Measurements from ENCODE around the gene CHD3.

CHD3 gene

DNA sequence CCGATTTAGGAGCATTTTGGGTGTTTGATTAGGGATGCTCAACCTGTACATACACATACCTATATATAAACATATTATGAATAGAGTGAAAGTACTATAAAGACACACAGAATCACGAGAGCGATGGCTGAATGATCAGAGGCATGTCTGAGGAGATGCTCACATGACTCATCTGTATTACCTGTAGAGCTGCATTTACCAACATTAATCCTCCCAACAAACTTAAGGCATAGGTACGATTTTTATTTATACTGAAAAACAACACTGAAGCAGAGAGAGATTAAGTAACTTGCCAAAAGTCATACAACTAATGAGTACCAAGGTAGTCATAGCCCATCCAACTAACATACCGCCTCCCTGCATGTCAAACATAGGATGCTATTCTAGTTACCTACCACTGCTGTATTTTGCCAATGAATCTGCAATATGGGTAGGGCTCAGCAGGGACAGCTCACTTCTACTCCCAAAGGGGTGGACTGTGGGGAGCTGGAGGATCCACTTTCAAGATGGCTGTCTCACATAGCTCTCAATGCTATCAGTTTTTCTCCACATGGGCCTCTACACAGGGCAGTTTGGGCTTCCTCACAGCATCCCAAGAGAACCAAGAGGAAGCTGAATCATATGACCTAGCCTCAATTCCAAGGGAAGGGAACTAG is 23.5 kb upstream of the CHD3 start:
- DNase-seq (ENCODE audit: low spot score), result no peak

DNA sequence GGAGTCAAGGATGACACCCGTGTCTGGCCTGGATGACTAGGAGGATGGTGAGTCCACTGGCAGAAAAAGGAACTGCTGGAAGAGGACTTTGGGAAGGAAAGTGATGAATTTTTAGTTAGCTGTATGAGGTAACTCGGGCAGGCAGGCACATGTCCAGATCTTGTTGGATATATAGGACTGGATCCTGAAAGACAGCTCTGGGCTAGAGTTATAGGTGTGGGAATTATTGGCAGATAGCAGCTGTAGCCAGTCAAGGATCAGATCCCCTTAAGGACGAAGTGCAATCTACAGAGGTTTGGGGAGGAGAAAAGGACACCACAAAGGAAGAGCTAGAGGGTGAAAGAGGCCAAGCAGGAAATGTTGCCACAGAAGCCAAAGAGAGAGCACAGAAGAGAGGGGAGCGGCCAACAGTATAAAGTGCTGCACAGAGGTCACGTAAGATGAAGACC is 20.7 kb upstream of the CHD3 start:
- peak; percentile 21 for DNase-seq (ENCODE audit: low spot score)

DNA sequence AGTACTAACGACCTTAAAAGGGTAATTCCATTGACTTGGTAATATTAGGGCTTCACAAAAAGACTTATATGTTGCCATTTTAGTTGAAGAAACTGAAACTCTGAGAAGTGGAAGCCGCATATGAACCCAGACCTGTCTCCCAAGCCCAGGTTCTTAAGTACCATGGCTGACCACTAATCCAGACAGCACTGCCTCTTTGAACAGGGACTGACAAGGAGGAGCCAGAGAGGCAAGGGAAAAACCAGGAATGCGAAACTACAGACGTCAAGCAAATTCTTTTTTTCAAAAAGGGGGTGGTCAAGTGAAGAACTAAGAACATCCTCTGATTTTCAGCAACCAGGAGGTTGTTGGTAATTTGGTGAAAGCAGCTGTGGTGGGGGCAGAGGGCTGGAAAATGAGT is 15.5 kb upstream of the CHD3 start:
- DNase-seq (ENCODE audit: low spot score), result no peak

DNA sequence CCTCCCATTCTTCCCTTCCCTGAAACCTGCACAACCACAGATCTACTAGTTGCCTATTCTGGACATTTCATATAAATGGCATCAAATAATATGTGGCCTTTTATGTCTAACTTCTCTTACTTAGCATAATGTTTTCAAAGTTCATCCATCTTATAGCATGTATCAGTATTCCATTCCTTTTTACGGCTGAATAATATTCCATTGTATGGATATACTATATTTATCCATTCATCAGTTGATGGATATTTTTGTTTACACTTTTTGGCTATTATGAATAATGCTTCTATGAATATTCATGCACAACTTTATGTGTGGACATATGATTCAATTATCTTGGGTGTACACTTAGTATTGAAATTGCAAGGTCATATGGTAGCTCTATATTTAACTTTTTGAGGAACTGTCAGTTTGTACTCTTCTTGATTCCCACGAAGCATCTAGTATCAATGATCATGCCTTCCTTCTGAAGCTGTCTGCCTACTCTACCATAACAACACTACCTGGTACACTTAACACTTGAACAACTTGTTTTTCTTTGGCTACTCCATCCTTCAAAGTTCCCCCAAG is 12.7 kb upstream of the CHD3 start:
- DNase-seq (ENCODE audit: low spot score), result no peak

DNA sequence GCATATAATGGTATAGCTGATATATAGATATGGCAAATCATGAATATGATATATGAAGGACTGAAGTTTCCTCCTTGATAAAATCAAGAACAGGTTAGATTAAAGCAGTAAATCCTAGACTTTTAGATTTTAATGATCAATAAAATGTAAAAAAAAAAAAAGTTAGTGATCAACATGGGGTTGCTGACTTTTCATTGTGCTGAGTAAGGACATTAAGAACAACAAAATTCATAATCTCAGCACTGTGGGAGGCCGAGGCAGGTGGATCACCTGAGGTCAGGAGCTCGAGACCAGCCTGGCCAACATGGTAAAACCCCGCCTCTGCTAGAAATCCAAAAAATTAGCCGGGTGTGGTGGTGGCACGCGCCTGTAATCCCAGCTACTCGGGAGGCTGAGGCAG is 10.4 kb upstream of the CHD3 start:
- DNase-seq (ENCODE audit: low spot score), result no peak

DNA sequence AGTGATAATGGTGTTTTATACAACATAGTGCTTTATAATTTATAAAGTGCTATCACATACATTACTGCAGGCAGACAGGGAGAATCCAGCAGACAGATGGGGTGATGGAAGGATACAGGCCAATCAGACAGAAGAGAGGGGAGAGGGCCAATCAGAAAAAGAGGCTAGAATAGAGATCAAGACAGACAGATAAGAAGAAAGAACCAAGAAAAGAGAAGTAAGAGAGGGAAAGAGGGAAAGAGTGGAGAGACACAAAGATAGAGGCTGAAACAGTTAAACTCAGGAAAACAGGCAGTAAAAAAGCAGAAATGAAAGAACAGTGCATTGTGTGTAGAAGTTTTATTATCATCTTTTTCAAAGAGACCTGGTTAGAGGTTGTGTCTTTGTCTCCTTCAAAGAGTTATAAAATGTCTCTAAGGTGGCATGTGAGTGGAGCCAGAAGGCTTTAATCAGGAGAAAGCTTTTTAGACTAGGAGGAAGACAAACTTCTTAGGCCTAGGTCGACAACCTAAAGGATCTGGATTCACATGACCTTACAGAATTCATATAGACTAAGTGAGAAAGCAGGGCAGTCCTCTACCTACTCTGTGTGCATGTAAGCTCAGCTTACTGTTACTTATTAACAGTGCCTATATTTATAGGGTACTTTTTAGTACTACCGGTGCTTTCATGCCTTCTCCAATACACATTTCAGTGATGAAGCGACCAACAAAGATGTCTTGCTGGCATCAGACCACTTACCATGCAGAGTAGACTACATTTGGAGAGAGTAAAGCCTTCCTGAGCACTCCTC is 8.3 kb upstream of the CHD3 start:
- DNase-seq (ENCODE audit: low spot score), result no peak

DNA sequence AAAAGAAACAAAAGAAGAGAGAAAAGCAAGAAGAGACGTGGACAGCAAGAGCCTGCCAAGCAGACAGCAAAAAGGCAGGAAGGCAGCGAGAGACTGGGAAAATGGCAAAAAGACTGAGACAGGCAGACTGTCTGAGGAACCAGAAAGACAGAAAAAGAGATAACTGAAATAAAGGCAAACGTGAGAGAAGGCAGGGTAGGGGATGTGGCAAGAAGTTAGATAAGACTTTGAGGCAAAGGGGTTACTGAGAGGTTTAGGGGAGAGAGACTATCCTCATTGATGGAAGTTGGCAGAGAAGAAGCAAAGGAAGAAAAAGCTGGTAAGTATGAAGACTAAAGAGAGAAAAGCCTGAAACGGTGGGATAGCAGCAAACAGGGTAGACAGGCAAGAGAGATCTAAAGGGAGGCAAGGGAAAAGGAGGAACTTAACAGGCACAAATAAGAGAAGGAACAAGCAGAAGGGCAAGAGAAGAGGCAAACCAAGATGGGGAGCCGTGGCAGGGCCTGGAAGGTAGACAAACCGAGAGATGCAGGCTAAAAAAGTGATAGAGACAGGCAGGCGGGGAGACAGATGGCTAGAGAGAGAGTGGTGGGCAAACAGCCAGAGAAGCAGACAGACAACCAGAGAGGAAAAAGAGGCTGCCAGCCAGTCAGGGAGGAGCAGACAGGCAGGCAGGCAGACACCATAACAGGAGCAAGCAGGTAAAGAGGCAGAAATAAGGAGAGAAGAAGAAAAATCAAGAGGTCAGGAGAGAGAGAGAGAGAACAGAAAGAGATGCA is 7.1 kb upstream of the CHD3 start:
- no peak for DNase-seq (ENCODE audit: low spot score)

DNA sequence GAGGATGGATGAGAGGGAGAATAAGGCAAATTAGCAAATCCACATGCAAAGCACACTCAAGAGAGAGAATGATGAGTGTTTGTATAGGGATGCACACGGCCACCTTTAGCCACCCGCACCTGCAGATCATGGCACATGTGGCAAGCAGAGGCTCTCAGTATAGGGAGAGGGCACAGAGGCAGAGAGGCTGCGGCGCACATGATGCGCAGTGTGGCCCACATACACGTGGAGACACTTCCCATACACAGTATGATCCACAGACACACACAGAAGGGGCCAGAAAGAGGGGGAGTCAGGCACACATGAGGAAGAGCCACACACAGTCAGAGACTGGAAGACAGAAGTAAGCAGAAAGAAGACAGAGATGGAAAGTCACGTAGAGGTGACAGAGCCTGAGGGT is 6.5 kb upstream of the CHD3 start:
- no peak for DNase-seq (ENCODE audit: low spot score)

DNA sequence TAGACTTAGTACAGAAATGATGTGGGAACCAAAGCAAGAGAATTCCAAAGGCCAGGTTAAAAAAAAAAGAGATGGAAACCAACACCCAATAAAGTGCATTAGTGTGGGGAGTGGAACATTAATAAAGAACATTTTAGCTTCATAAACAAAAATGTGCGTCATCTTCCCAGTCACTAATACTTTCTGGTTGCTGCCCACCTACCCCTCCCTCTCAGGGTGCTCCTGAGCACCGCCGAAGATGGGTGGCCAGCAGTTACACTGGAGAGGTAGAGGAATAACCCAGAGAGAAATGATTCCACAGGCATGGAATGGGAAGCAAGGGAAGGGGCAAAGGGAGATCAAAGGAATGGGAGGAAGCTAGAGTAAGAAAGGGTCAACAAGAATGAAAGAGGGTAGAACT is 6.0 kb upstream of the CHD3 start:
- DNase-seq (ENCODE audit: low spot score), result no peak

DNA sequence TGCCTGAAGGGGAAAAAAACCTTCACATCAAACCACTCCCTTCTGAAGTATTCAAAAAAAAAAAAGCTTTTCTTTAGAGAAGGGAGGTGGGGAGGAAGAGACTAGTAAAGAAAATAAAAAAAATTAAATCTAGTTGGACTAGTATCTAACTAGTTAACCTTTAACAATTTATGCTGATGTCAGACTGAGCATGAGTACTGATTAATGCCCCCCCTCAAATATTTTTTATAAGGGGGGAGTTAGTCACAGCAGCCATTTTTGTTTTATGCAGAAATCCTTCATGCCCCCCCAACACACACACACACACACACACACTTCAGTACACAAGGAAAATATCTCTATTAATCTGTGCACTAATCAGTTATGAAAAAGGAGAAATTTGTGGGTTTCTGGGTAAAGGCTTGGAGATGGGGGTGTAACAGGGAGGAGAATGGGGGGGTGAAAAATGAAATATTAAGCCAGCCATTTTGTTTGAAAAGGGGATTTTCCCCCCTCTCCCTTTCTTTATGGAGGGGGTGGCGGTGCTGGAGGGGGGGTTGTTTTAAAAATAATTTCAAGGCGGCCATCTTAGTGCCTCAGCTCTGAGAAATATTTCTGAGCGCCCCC is 4.7 kb upstream of the CHD3 start:
- DNase-seq (ENCODE audit: low spot score), result peak; percentile 50

DNA sequence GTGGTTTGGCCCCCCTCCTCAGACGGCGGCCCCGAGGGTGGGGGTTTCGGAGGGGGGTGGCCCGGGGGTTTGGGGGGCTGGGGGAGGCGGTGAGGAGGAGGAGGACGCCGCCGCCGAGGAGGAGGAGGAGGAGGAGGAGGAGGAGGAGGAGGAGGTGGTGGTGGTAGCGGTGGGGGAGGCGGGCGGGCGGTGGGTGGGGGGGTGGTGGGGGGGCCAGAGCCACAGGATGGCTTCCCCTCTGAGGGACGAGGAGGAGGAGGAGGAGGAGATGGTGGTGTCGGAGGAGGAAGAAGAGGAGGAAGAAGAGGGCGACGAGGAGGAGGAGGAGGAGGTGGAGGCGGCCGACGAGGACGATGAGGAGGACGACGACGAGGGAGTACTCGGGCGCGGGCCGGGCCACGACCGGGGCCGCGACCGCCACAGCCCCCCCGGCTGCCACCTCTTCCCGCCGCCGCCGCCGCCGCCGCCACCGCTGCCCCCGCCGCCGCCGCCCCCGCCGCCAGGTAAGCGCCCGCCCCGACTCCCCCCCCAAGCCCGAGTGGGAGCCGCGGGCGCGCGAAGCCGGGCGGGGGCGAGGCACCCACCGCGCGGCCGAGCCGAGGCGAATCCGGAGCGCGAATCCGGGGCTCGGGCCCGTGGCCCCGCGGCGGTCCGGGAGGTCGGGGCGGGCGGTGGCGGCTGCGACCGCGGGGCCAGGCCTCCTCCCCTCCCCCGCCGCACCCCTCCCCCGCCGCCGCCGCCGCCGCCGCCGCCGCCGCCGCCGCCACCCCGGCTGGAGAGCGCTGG is 3.8 kb upstream of the CHD3 start:
- peak; percentile 16 for DNase-seq (ENCODE audit: low spot score)

DNA sequence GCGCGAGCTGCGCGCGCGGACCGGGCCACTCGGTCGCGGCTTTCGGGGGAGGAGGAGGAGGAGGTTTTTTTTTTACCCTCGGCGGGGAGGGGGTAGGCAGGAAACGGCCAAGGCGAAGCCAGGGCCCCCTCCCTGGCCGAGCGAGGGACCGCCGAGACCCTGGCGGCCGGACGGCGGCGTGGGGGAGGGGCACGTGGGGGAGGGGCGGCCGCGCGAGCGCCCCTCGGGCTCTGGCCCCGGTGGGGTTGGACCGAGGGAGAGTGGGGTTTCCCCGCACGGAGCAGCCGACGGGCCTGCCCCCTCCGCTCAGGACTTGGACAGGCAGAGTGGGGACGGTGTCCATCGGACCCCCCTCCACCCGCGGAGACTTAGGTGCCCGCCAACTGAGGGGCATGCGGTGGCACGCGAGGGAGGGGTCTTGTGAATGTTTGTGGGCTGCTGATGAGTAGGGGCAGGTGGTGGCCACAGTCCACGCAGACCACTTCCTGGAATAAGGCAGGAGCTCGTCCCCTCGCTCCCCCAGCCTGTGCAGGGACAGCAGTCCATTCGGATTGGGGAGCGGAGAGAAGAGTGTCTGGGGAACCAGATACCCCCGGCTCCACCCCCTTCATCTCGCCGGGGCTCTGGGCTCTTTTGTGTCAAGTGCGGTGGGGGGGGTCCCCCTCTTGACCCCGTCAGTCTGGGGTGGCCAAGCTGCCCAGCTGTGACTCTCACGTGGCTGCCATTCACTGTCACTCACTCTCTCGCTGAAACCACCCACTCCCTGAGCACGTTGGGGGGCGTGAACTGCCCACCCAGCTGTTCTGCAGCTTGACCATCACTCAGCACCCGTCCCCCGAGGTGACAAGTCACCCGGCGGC is 3.0 kb upstream of the CHD3 start:
- DNase-seq (ENCODE audit: low spot score), result peak; percentile 24

DNA sequence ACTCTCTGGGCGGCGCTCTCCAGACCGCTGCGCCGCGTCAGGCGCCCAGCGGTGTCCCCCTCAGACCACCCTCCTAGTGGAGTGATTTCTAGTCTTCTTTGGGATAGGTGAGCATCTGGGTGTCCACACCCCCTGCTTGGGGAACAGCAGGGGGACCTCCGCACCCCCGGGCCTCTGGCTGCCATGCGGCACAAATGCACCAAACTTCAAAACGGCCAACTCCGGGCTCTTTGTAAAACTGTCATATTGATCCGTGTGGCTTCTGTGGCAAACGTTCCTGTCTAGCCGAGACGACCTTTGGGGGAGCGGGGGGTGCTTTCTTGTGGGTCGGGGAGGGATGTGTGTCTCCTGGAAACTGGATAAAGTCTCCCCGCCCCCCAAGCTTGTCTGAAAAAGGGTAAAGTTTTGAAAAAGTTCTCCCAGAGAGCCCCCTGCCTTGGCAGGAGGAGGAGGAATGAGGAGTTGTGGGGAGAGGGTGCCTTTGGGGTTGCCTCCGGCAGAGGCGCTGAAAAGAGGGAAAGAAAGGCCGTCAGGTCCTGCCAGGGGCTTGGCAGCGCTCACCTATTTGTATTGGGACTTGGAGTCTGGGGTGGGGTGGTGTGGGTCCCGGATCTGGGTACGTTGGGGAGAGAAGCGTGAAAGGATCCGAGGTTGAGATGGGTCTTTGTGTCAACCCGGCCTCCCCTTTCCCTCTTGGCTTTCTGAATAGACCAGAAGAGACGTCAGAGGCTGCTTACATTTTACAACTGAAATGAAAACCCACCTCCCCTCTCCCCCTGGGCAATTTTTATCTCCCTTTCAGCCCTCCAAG is 2.2 kb upstream of the CHD3 start:
- peak; percentile 52 for DNase-seq (ENCODE audit: low spot score)

DNA sequence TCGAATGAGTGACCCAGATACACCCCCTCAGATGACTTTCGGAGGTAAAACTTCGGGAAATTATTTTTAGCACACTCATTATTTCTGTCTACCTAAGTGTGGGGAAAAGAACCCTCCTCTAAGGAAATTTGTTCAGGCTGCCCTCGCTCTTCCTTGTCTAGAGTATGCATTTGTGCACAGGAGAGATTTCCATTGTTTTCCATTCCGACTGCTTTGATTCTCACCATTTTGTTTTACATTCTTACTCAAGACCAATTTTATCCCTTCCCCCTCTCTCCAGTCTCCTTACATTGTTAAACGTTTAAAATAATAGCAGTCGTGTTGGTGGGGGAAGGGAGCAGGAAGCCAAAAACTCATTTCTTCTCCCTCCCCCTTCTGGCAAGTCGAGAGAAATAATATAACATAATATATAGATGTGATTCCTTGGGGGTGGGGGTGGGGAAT is 1.5 kb upstream of the CHD3 start:
- DNase-seq (ENCODE audit: low spot score), result no peak

DNA sequence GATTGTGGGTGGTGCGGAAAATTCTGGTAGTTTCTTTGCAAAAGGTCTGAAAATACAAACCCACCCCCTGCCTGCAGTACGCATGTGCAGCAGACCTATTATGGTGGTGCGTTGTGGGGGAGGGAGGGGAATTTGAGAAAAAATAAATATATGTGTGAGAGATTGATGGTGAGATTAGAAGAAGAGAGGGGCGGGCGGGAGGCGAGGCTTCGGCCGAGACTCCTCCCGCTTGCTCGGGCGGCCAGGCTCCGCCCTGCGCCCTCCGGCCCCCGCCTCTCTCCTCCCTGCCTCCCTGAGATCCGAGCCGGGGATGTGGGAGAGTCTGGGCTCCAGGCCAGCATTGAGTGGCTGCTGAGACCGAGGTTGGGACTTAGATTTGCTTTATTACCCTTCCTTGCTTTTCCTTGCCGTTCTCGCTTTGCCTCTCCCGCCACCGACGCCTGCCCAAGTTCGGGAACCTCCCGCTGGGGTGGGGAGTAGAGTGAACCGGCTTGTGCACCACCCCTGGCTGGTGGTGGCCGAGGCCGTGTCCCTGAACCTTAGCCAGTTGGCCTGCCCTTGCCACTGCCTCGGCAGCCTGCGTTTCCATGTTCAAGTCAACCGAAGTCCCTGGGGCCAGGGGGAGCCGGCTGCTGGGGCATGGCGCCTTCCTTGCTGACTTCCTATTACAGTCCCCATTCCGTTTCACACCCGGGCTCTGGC is 956 bp upstream of the CHD3 start:
- peak; percentile 96 for DNase-seq (ENCODE audit: low spot score)

DNA sequence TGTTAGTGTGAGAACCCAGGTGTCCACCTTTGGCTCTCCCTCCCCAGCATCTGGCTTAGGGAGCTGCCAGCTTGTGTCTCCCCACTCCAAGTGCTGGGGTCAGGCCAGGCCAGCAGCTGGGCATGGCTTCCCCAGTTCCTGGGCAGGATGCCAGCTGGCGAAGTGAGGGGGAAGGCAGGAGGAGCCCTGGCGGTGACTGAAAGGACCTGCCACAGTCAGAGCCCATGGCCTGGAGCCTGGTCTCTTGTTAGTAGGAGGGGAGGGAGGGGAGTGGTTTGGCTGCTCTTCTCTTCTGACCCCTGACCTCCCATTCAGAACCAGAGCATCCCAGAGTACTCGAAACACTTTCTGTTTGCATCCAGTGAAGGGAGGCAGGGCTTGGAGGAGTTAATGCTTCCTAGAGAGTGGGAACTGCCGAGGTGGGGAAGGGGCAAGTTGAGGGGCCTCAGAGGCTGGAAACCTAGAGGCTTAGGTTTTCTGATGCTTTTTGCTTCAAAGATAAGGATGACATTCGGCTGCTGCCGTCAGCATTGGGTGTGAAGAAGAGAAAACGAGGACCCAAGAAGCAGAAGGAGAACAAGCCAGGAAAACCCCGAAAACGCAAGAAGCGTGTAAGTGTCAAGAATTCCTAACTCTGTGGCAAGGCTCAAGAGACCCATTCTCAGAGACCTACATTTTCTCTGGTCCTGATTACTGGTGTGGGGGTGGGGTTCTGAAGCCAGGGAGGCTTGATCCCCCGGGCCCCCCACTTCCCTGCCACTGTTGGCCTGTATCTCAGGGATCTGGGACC is 772 bp downstream of the CHD3 start:
- DNase-seq (ENCODE audit: low spot score), result peak; percentile 33

DNA sequence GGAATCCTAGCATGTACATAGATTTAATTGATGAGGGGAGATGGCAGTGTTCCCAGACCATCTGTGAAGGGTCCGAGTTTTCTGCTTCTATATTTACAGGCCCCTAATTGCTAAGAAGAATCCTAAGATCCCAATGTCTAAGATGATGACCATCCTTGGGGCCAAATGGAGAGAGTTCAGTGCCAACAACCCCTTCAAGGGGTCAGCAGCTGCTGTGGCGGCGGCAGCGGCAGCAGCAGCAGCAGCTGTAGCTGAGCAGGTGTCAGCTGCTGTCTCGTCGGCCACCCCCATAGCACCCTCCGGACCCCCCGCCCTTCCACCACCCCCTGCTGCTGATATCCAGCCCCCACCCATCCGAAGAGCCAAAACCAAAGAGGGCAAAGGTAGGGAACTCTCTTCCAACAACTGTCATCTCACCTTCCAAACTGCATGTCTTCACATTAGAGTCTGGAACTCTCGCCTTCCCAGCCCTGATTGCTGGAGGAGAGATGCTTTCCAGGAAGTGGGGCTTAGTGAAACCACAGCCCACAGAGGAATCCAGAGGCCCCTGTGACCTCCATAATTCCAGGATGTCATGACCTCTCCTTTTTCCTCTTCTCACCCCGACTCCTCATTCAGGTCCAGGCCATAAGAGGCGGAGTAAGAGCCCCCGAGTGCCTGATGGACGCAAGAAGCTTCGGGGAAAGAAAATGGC is 4.7 kb downstream of the CHD3 start:
- DNase-seq (ENCODE audit: low spot score), result no peak

Data from CD4-positive, alpha-beta T cell treated with Interleukin-15 for 4 hours (primary cell).